Gastroesophageal sphincter (tissue), 4 donors: ENCODE measurements around the gene EML3. TPM values are rescaled to one million over a fixed set of nuclear protein-coding genes. Genes with fewer than 3 reads are reported as not detected.
"Not testable (repeated sequence)": the region's sequence is repeated elsewhere in the genome, so short reads cannot be mapped to it uniquely, and the experiment has no call there.

Experiments used
- ATAC-seq: fragments of 150-250 bp; one replicate; pipeline ENCODE4 v1.9.1; 2016; ENCODE audit warnings: mild to moderate bottlenecking, moderate library complexity
- H3K27ac ChIP-seq, 4 donors: fragments of 200-600 bp; sonication (generic) in 3 of 4; 1 replicate in 3 of 4; 2 replicates in 1 of 4; pipeline ENCODE4 v1.5.1; 2016 to 2019
- H3K27me3 ChIP-seq: fragments of 200-600 bp; sonication (generic); one replicate; pipeline ENCODE4 v1.5.1; 2019
- H3K36me3 ChIP-seq, 2 donors: fragments of 200-600 bp; sonication (generic); one replicate each; pipeline ENCODE4 v1.5.1; 2019; ENCODE audit warnings: control low read depth in 1 of 2
- H3K4me1 ChIP-seq, 3 donors: fragments of 200-600 bp; sonication (generic); 1 replicate in 2 of 3; 2 replicates in 1 of 3; pipeline ENCODE4 v1.5.1; 2016 to 2019; ENCODE audit warnings: control low read depth in 2 of 3
- H3K4me3 ChIP-seq, 2 donors: fragments of 200-600 bp; sonication (generic); one replicate each; pipeline ENCODE4 v1.5.1; 2019; ENCODE audit warnings: mild to moderate bottlenecking in 1 of 2, moderate library complexity in 1 of 2
- H3K9me3 ChIP-seq, 3 donors: fragments of 200-600 bp; sonication (generic); one replicate each; pipeline ENCODE4 v1.5.1; 2017 to 2019; ENCODE audit warnings: control low read depth in 2 of 3
- EP300 ChIP-seq: sonication (generic); formaldehyde crosslinking; IDR thresholded peaks from one replicate; pipeline ENCODE4 v1.6.1; 2017; ENCODE audit warnings: antibody characterized with exemption, mild to moderate bottlenecking
- POLR2A ChIP-seq, 2 donors: fragments of 450-650 bp; IDR thresholded peaks; one replicate each; pipeline ENCODE4 v1.6.1; 2017; ENCODE audit warnings: antibody characterized with exemption in 2 of 2, mild to moderate bottlenecking in 2 of 2, moderate library complexity in 1 of 2
- POLR2AphosphoS5 ChIP-seq: sonication (generic); formaldehyde crosslinking; IDR thresholded peaks from one replicate; pipeline ENCODE4 v1.6.1; 2017; ENCODE audit warnings: antibody characterized with exemption
- WGBS, 2 donors: methylation state at CpG; one replicate each; pipeline ENCODE4 v1.1.5; 2018; ENCODE audit warnings: low coverage in 1 of 2; 5-methylcytosine and 5-hydroxymethylcytosine counted together
- total RNA-seq, 4 donors: library from RNA; depleted of rRNA; stranded (reverse); fragments of >200 nt; gene quantifications; one replicate each; pipeline ENCODE4 v1.1.0, GENCODE V29; 2016
- TF ChIP-seq, protein P1 (sequence below), 4 experiments: fragments of 200-600 bp in 2 of 4; fragments of 450-650 bp in 2 of 4; sonication (generic) in 1 of 4; IDR thresholded peaks; one replicate each; pipeline ENCODE4 v1.5.1; 2017 to 2019; ENCODE audit warnings: antibody characterized with exemption in 4 of 4, mild to moderate bottlenecking in 2 of 4, moderate library complexity in 2 of 4

EML3 gene
- total RNA-seq, 4 donors from 2014 or later: 25.4 to 36.7 (median 31.9) TPM

- TF ChIP-seq POLR2A (IDR thresholded peaks at IDR 0.05) (no peak), EP300 (no peak), POLR2AphosphoS5 (no peak)
- TF ChIP-seq, protein P1, sequence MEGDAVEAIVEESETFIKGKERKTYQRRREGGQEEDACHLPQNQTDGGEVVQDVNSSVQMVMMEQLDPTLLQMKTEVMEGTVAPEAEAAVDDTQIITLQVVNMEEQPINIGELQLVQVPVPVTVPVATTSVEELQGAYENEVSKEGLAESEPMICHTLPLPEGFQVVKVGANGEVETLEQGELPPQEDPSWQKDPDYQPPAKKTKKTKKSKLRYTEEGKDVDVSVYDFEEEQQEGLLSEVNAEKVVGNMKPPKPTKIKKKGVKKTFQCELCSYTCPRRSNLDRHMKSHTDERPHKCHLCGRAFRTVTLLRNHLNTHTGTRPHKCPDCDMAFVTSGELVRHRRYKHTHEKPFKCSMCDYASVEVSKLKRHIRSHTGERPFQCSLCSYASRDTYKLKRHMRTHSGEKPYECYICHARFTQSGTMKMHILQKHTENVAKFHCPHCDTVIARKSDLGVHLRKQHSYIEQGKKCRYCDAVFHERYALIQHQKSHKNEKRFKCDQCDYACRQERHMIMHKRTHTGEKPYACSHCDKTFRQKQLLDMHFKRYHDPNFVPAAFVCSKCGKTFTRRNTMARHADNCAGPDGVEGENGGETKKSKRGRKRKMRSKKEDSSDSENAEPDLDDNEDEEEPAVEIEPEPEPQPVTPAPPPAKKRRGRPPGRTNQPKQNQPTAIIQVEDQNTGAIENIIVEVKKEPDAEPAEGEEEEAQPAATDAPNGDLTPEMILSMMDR (IDR thresholded peaks at IDR 0.05): no peak
- no peak for ATAC-seq
- peaks cover 0 to 47% (median 22%) of the 10 kb centered on the region in 3 donors for H3K4me1 ChIP-seq
- 50 to 68% methylated on average over 12 to 17 of the region's 18 CpGs for WGBS, 2 donors
- no peak overlapping the region for H3K27ac ChIP-seq
- H3K36me3 ChIP-seq: peaks cover 0 to 59% of the 10 kb centered on the region in 2 donors
- no peak overlapping the region for H3K4me3 ChIP-seq
- H3K9me3 ChIP-seq: no peaks in the 10 kb centered on the region
- no peaks in the 10 kb centered on the region for H3K27me3 ChIP-seq
These were observed 23.5 kb downstream of the EML3 start for GRCh38 chr11:62588966-62589637.

DNA sequence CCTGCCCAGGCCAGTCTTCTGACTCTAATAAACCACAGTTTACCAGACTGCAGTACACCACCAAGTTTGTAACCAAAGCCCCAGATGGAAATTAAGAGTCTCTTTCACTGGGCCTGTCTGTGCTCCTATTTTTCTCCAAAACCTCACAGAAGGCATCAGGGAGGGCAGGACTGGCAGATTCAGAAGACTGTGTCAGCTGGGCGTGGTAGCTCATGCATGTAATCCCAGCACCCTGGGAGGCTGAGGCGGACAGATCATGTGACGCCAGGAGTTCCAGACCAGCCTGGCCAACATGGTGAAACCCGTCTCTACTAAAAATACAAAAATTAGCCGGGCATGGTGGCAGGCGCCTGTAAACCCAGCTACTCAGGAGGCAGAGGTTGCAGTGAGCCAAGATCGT, 27.2 kb downstream of the EML3 start:
- Histone ChIP-seq H3K4me1 (peaks cover 0 to 19% (median 7%) of the 10 kb centered on the region in 3 donors), H3K36me3 (peaks cover 0 to 81% of the 10 kb centered on the region in 2 donors)
- not testable (repeated sequence) for H3K4me3 ChIP-seq, ATAC-seq, H3K9me3 ChIP-seq, H3K27me3 ChIP-seq, H3K27ac ChIP-seq
- 98% methylated on average over 6 of the region's 7 CpGs; no CpG with 5 or more reads in 1 of the 2 donors for WGBS, 2 donors

- H3K4me3 ChIP-seq, ATAC-seq, H3K4me1 ChIP-seq, H3K9me3 ChIP-seq, H3K27me3 ChIP-seq, H3K27ac ChIP-seq: not testable (repeated sequence)
- 97 to 100% methylated on average over 2 to 4 of the region's 4 CpGs for whole genome bisulfite sequencing, 2 donors
- peaks cover 0 to 92% of the 10 kb centered on the region in 2 donors for H3K36me3 ChIP-seq
These were observed 30.8 kb downstream of the EML3 start for GRCh38 chr11:62581735-62582134.

DNA sequence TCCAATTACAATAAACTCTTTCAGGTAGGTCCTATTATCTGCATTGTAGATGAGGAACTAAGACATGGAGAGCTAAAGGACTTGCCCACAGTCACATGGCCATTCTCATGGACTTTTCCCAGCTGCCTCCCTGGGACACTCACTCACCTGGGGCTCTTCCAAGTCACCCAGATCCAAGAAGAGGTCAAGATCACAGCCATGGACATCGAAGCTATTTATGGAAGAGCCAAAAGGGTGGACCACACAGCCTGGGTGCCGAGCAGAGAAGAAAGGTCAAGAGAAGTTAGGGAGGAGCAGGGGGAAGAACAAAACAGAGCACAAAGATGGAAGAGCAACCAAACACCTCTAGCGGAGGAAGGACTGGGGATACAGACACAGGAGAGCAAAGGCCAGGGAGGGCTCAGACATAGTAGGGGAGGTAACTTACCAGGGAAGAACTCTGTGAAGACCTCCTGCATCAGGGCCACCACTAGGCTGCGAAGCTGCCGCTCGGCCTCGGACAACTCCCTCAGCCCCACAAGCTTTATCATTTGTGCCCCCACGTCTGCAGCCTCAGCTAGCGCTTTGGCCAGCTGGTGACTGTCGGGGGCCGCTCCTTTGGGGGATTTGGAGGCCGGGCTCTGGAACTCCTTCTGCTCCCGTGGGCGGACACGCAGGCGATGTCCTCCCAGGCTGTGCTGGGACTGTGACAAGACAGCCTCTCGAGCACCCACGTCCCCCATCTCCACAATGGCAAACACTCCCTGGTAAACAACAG, 31.4 kb downstream of the EML3 start:
- H3K36me3 ChIP-seq: peaks cover 0 to 92% of the 10 kb centered on the region in 2 donors
- peaks cover 0 to 8% (median 0%) of the 10 kb centered on the region in 3 donors for H3K4me1 ChIP-seq
- H3K27ac ChIP-seq: no peak overlapping the region
- TF ChIP-seq POLR2A (IDR thresholded peaks at IDR 0.05): no peak
- no peak for TF ChIP-seq EP300
- TF ChIP-seq, protein P1 (IDR thresholded peaks at IDR 0.05): no peak
- no peak for TF ChIP-seq POLR2AphosphoS5
- H3K27me3 ChIP-seq: no peaks in the 10 kb centered on the region
- H3K4me3 ChIP-seq: no peak overlapping the region
- WGBS, 2 donors: 81 to 90% methylated on average over 2 to 6 of the region's 18 CpGs
- no peak for ATAC-seq
- H3K9me3 ChIP-seq: no peaks in the 10 kb centered on the region

DNA sequence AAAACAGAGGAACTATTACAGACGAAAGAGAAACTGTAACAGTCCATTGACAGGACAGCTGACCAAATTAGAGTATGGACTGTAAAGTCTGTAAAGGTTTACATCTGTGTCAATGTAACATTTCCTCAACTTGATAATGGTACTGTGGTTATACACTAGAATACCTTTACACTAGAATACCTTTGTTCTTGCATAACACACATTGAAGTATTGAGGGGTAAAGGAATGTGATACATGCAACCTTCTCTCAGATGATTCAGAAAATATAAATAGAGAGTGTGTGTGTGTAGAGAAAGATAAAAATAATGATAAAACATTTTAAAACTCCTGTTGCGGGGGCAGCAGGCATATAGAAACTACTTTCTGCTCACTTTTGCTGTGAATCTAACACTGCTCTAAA, 33.3 kb downstream of the EML3 start:
- Histone ChIP-seq H3K4me3 (no peak overlapping the region), H3K27ac (no peak overlapping the region), H3K4me1 (peaks cover 0 to 27% (median 13%) of the 10 kb centered on the region in 3 donors), H3K27me3 (no peaks in the 10 kb centered on the region), H3K36me3 (peaks cover 0 to 80% of the 10 kb centered on the region in 2 donors), H3K9me3 (no peaks in the 10 kb centered on the region)
- 90 to 92% methylated on average over 2 of the region's 2 CpGs for WGBS, 2 donors
- no peak for TF ChIP-seq EP300
- no peak for TF ChIP-seq POLR2AphosphoS5
- TF ChIP-seq, protein P1 (IDR thresholded peaks at IDR 0.05): no peak
- TF ChIP-seq POLR2A (IDR thresholded peaks at IDR 0.05): no peak
- ATAC-seq: no peak

- no peaks in the 10 kb centered on the region for H3K9me3 ChIP-seq
- TF ChIP-seq POLR2A (IDR thresholded peaks at IDR 0.05) (no peak), POLR2AphosphoS5 (no peak)
- TF ChIP-seq, protein P1 (IDR thresholded peaks at IDR 0.05): no peak
- WGBS, 2 donors: 94 to 100% methylated on average over 2 to 7 of the region's 11 CpGs
- no peaks in the 10 kb centered on the region for H3K27me3 ChIP-seq
- H3K27ac ChIP-seq: peak overlapping the region in 1 of 4 donors; percentile 94
- peaks cover 0 to 28% (median 13%) of the 10 kb centered on the region in 3 donors for H3K4me1 ChIP-seq
- peaks cover 0 to 75% of the 10 kb centered on the region in 2 donors for H3K36me3 ChIP-seq
- no peak for ATAC-seq
- H3K4me3 ChIP-seq: no peak overlapping the region
These were observed 34.0 kb downstream of the EML3 start for GRCh38 chr11:62578541-62578940.
